K562 (cell line): ENCODE measurements around the gene NEURL1. TPM values are rescaled to one million over a fixed set of nuclear protein-coding genes. Genes with fewer than 3 reads are reported as not detected.

Source experiments
- COPS2 ChIP-seq: fragments of 450-650 bp; conservative IDR thresholded peaks from 2 replicates; pipeline ENCODE4 v1.6.1; 2016; ENCODE audit warnings: mild to moderate bottlenecking, moderate library complexity
- GMEB1 ChIP-seq: fragments of 250-450 bp; sonication (Bioruptor Pico); IDR thresholded peaks from 2 replicates; pipeline ENCODE4 v1.4.0; 2020; ENCODE audit warnings: mild to moderate bottlenecking
- PBX2 ChIP-seq, 2 experiments: IDR thresholded peaks in 1 of 2; conservative IDR thresholded peaks in 1 of 2; 2 replicates each; pipeline ENCODE4 v1.6.1; 2016; ENCODE audit warnings: low read depth in 2 of 2, mild to moderate bottlenecking in 1 of 2, missing compliant biosample characterization in 1 of 2, missing genetic modification characterization in 1 of 2, moderate library complexity in 1 of 2
- RAD21 ChIP-seq, 2 experiments: fragments of 250-450 bp in 1 of 2; fragments of 450-650 bp in 1 of 2; sonication (Bioruptor Pico) in 1 of 2; formaldehyde crosslinking in 1 of 2; IDR thresholded peaks in 1 of 2; conservative IDR thresholded peaks in 1 of 2; 2 replicates each; pipeline versions ENCODE4 v1.4.0 to v1.8.0; 2020 to 2022; ENCODE audit warnings: mild to moderate bottlenecking in 2 of 2, moderate library complexity in 1 of 2
- ZNF586 ChIP-seq: fragments of 450-650 bp; formaldehyde crosslinking; conservative IDR thresholded peaks from 2 replicates; pipeline ENCODE4 v1.4.0; 2020; ENCODE audit warnings: mild to moderate bottlenecking, moderate library complexity
- polyA plus RNA-seq, 8 experiments: library from polyadenylated mRNA; depleted of rRNA in 4 of 8; stranded (reverse) in 5 of 8; unstranded in 3 of 8; fragments of >200 nt; fragmentation: Nextera tagmentation in 2 of 8; fragmentation: Illumina TruSeq in 1 of 8; extraction: Ambion mirVana in 2 of 8; extraction: Trizol in 1 of 8; gene quantifications; 2 replicates each; pipeline versions ENCODE4 v1.2.1 to v1.2.3, GENCODE V29; 2011 to 2014; ENCODE audit warnings: inconsistent platforms in 1 of 8, missing spikeins in 1 of 8
- total RNA-seq, 7 experiments: library from RNA; depleted of rRNA in 6 of 7; stranded (reverse); fragments of >200 nt in 6 of 7; fragmentation: Illumina TruSeq in 2 of 7; extraction: Trizol in 2 of 7; gene quantifications; 2 replicates each; pipeline versions ENCODE4 v1.2.1 to v1.2.3, GENCODE V29; 2011 to 2021; ENCODE audit warnings: low replicate concordance in 1 of 7

NEURL1 gene
- total and polyA plus RNA-seq, 9 of the 15 experiments (the other 6 are each of a cell fraction or from before 2014, with no cell fraction given): 0.01 to 0.45 (median 0.16) TPM; not detected in 5

GRCh38 chr10:103493916-103494877 lies 692 bp downstream of the NEURL1 start (continued):
- TF ChIP-seq GMEB1 (CRISPR knock-in tag): no peak
- no peak for TF ChIP-seq RAD21 (CRISPR knock-in tag; conservative IDR thresholded peaks at IDR 0.05 in 1 of 2, IDR thresholded peaks at IDR 0.05 in 1 of 2)
- TF ChIP-seq COPS2: no peak
- no peak for TF ChIP-seq PBX2 (CRISPR knock-in tag; IDR thresholded peaks at IDR 0.05; ENCODE audit: low read depth)
- no peak for TF ChIP-seq PBX2 (tag; conservative IDR thresholded peaks at IDR 0.05; ENCODE audit: low read depth)
- TF ChIP-seq ZNF586: no peak
